Measurements from ENCODE around the gene ATG5. TPM values are rescaled to one million over a fixed set of nuclear protein-coding genes. Genes with fewer than 3 reads are reported as not detected.
"Not testable (repeated sequence)": the region's sequence is repeated elsewhere in the genome, so short reads cannot be mapped to it uniquely, and the experiment has no call there.

Gene ATG5
- total RNA-seq, 1 donor from 2014 or later, result 76.5 TPM

DNA sequence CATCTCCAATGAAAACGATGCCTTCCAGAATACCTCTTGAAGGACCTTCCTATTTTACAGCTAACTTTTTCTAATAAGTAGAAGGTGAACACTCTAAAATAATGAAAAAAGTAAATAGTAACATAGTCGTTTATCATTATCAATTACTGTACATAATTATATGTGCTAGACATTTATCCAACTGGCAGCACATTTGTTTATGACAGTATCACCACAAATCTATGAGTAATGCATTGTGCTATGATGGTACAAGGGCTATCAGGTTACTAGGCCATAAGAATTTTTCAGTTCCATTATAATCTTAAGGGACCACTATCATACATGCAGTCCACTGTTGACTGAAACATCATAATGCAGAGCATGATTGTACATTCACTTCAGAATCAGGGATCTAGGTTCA lies 68.4 kb downstream of the ATG5 start:
- DNase-seq (ENCODE audit: low read depth), result no peak

DNA sequence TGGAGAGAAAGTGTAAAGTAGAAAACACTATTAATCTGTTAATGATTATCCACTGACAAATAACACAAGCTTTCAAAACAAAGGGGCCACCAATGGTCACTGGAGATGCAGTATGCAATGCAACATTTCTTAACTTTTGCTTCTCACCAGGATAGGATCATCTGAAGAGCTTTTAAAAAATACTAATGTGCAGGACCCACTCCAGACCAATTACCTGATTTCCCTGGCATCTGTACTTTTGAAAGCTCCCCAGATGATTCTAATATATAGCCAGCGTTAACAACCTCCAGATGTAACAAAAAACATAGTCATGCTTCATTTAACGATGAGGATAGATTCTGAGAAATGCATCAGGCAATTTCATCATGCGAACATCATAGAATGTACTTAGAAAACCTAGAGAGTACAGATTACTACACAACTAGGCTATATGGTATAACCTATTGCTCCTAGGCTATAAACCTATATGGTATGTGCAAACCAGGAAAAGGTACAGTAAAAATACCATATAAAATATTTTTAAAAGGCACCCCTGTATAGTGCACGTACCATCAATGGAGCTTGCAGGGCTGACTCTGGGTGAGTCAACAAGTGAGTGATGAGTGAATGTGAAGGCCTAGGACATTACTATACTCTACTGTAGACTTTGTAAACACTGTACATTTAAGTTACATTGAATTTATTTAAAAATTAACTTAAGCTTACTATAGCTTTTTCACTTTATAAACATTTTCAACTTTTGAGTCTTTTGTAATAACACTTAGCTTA lies 69.2 kb downstream of the ATG5 start:
- DNase-seq (ENCODE audit: low read depth), result peak; percentile 81

- DNase-seq (ENCODE audit: low read depth), result no peak
Observed at GRCh38 chr6:106255306-106255705, 70.3 kb downstream of the ATG5 start.

DNA sequence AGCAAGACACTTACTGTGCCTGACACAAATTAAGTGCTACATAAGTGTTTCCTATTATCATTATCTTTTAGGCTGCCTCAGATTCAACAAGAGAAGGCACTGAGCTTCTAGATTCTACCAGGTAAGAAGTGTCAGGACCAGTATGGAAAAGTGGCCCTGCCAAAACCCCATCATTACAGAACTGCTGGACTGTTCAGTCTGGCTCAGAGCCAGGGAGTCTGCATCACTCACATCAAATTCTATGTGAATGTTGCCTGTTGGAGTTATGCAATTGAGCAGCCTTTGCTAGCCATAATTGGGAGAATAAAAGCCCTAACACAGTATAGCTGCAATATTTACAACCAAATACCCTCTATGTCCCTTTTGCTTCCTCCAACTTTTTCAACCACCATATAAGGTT lies 70.9 kb downstream of the ATG5 start:
- peak; percentile 79 for DNase-seq (ENCODE audit: low read depth)

GRCh38 chr6:106253731-106254130 lies 71.8 kb downstream of the ATG5 start:
- peak; percentile 57 for DNase-seq (ENCODE audit: low read depth)

DNA sequence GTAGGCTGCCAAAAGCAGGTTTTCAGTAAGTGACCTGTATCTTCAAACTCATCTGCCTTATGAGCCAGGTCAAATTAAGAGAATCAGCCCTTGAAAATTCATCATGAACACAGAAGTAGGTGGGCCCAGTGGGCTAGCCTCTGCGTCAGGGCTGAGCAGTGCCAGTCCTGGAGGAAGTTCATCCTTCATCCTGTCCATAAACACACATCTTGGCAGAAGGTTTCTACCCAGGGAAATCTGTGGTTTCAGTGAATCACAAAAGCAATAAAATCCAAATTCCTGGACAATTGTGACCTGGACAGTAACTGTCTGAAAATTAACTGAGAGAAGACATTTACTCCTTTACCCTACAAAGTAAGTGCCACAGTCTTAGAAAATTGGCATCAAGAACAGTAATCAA lies 72.4 kb downstream of the ATG5 start:
- DNase-seq (ENCODE audit: low read depth), result peak; percentile 88

DNA sequence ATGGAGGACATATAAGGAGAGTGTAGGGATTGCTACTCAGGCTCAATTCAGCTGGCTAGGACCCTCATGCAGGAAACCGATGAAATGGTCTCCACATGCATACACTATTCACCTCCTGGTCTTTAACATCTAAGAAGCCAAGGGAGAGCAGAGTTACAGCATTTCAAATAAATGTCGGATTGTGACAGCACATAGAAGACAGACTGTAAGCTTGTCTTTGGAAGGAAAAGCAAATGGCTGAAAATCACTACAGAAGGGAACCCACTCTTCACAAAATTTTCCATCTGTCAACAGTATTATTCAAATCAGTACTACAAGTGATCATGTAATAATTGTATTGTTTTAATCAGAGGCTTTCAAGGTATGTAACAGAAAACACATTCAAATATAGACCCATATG lies 72.9 kb downstream of the ATG5 start:
- no peak for DNase-seq (ENCODE audit: low read depth)

- peak; percentile 33 for DNase-seq (ENCODE audit: low read depth)
Observed at GRCh38 chr6:106251531-106252255, 73.9 kb downstream of the ATG5 start.

GRCh38 chr6:106250953-106251352 lies 74.6 kb downstream of the ATG5 start:
- no peak for DNase-seq (ENCODE audit: low read depth)

- no peak for DNase-seq (ENCODE audit: low read depth)
Observed at GRCh38 chr6:106249658-106250057, 75.9 kb downstream of the ATG5 start.

DNA sequence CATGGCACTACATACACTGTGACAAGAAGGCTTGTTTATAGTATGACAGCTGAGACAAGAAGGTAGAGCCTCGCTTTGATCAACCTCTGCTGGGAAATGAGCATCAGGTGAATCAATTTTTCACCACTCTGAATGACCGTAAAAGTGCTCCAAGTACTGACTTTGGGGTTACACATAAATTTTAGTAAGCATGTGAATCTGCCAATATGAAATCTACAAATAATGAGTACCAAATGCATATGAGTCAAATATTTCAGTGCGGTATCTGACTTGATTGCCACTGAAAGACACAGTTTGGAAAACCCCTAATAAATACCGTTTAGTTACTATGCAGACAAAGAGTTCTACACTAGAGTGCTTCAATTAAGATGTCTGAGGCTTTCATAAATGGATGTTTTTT lies 77.8 kb downstream of the ATG5 start:
- DNase-seq (ENCODE audit: low read depth), result no peak

DNA sequence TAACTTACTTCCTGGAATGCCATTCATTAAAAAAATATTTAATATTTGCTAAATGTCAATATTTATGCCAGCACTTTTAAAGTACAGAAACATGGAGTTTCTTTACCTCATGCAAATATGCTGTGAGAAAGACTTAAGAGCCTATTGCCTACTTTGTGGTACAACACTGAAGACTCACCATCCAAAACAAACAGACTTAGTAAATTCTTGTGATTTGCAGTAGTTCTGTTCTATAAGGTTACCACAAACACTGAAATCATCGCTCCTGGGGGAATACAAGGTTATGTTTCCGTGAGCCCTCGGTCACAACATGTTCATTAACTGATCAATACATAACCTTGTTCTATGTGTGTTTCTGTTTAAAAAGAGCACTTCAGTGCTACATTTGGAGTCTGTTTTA lies 78.3 kb downstream of the ATG5 start:
- DNase-seq (ENCODE audit: low read depth), result no peak

- DNase-seq (ENCODE audit: low read depth), result no peak
Observed at GRCh38 chr6:106244931-106245330, 80.6 kb downstream of the ATG5 start.

GRCh38 chr6:106244521-106244920 lies 81.0 kb downstream of the ATG5 start:
- DNase-seq (ENCODE audit: low read depth), result no peak

GRCh38 chr6:106243261-106243660 lies 82.3 kb downstream of the ATG5 start:
- DNase-seq (ENCODE audit: low read depth), result no peak

GRCh38 chr6:106241498-106241897 lies 84.1 kb downstream of the ATG5 start:
- no peak for DNase-seq (ENCODE audit: low read depth)

- DNase-seq (ENCODE audit: low read depth), result no peak
Observed at GRCh38 chr6:106237286-106237685, 88.3 kb downstream of the ATG5 start.

DNA sequence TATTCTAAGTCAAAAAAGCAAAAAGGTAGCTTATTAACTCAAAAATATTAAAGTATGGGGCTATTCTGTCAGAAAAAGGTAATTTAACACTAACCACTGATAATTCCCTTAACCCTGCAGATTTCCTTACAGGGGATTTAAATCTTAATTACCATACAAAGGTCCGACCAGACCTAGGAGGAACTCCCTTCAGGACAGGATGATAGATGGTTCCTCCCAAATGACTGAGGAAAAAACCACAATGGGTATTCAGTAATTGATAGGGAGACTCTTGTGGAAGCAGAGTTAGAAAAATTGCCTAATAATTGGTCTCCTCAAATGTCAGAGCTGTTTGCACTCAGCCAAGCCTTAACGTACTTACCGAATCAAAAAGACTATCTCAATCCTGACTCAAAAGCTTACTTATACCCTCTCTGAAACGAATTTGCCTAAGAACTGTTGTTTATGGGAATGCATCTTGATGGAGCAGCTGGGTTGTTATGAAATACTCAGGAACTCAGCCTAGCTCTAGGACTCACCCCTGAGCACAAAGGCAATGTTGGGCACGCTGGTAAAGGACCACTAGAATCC lies 95.6 kb downstream of the ATG5 start:
- not testable (repeated sequence) for DNase-seq (ENCODE audit: low read depth)

- DNase-seq (ENCODE audit: low read depth), result no peak
Observed at GRCh38 chr6:106227612-106228507, 97.7 kb downstream of the ATG5 start.

DNA sequence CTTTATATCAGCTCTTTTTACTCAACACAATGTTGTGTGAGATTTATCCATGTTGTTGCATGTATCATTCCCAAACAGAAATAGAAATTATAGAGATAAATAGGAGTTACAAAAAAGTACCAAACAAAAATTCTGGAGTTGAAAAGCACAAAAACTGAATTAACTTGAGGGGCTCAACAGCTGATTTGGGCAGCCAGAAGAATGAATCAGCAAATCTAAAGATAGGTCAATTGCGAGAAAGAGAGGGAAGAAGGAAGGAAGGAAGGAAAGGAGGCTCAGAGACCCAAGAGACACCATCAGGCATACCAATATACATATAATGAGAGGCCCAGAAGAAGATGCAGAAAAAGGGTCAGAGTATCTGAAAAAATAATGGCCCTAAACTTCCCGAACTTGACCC lies 98.9 kb downstream of the ATG5 start:
- DNase-seq (ENCODE audit: low read depth), result no peak

DNA sequence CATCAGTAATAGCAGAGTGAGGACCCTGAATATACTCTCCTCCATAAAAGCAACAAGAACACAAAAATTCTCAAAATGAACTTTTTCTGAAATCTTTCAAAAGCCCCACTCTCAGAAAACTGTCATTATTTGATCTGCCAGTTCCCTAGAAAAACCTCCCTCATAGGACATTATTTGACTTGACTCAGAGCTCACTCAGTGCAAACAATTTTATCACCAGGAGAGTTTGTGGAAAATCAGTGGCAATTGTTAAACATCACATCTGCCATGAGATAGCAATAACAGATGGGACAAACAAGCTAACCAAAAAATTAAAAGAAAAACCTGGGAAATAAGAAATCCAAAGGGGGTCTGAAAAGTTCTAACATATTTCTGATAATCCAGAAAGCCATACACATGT lies 100.0 kb downstream of the ATG5 start:
- DNase-seq (ENCODE audit: low read depth), result no peak

- DNase-seq (ENCODE audit: low read depth), result peak; percentile 77
Observed at GRCh38 chr6:106223300-106223930, 102.1 kb downstream of the ATG5 start.
